HG03135 (cell line): Measurements from ENCODE around the gene GRID2IP.
"Not testable (repeated sequence)": the region's sequence is repeated elsewhere in the genome, so short reads cannot be mapped to it uniquely, and the experiment has no call there.

ENCODE experiments used
- ATAC-seq: cut with Tn5 transposase; IDR thresholded peaks from one replicate; pipeline ENCODE4 v1.9.1; 2021; ENCODE audit warnings: mild to moderate bottlenecking, moderate library complexity; ENCODE audit not compliant: unreplicated experiment

The GRID2IP gene

DNA sequence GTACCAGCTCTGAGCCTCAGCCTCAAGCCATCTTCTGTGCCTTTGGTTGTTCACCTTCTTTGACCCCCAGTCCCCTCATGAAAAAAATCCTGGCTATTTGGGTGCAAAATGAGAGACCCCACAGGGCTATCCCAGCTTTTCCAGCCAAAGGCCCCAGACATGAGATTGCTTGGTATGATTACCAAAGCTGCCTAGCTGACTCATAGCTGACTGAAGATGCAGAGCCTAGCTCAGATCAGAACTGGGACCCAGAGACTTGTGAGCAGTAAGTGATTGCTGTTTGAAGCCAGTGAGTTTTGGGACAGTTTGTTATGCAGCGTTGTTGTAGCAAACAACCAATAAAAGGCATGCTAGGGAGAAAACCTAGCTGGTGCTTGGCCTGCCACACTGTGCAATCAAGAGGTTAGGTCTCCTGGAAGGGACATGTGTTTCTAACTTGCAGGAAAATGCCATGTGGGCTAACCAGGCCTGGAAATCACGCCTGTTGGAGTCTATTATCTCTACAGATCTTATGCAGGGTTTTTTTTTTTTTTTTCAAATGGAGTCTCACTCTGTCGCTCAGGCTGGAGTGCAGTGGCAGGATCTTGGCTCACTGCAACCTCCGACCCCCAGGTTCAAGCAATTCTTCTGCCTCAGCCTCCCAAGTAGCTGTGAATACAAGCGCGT, 55.5 kb downstream of the GRID2IP start:
- no peak for ATAC-seq

DNA sequence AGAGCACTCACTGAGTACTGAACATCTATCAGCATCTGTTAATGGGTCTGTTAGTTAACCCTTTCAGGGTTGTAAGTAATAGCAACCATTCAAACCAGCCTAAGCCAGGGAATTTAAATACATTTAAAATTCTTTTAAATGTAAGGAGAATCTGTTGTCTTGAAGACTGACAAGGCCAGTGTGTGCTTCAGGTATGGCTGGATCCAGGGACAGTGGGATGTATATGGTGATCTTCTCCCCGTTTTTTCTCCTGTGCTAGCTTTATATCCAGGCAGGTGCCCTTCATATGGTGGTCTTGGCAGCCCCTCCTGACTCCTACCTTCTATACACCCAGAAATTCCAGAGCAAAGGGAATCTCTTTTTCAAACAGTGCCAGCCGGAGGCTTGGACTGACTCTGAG, 56.9 kb downstream of the GRID2IP start:
- ATAC-seq = no peak

DNA sequence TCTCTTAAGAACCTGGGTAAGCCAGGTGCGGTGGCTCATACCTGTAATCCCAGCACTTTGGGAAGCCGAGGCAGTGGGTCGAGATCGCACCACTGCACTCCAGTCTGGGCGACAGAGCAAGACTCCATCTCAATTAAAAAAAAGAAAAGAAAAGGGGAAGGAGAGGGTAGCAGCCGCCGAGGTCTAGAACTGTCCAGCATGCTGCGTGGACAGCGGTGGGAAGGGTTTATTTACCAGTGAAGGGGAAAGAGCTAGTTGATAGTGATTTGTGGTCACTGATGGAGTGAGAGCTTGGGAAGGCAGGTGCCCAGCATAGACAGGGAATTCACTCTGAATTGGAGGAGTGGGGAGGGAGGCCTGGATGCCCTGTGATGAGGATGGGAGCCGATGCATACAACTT, 60.1 kb downstream of the GRID2IP start:
- ATAC-seq = no peak

DNA sequence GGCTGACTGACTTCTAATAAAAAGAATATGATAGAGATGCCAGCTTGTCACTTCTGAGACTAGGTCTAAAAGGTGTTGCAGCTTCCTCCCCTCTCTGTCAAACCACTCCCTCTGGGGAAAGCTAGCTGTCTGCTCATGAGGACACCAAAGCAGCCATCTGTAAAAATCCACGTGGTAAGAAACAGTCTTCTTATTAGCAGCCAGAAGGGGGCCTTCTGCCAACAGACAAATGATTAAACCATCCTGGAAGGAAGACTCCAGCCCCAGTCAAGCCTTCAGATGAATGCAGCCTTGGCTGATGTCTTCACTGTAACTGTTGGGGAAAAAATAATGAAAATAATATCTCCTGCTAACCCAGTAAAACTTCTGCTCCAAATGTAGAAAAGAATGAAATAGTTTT, 61.6 kb downstream of the GRID2IP start:
- ATAC-seq = no peak

DNA sequence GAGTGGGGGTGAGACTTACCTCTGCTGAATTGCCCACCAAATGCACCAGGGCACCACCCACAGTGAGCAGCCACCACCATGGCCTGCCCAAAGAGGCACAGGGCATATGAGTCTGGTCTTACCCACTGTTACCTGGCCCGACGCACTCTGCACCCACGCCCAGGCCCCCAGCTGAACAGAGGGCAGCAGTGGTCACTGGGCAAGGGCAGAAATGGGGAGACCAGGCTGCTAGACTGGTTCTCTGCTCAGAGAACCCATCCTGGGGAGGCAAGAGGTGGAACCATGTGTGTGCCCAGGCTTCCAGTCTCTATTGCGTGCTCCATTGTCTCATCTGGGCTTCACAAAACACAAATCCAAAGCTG, 64.1 kb downstream of the GRID2IP start:
- ATAC-seq = no peak

DNA sequence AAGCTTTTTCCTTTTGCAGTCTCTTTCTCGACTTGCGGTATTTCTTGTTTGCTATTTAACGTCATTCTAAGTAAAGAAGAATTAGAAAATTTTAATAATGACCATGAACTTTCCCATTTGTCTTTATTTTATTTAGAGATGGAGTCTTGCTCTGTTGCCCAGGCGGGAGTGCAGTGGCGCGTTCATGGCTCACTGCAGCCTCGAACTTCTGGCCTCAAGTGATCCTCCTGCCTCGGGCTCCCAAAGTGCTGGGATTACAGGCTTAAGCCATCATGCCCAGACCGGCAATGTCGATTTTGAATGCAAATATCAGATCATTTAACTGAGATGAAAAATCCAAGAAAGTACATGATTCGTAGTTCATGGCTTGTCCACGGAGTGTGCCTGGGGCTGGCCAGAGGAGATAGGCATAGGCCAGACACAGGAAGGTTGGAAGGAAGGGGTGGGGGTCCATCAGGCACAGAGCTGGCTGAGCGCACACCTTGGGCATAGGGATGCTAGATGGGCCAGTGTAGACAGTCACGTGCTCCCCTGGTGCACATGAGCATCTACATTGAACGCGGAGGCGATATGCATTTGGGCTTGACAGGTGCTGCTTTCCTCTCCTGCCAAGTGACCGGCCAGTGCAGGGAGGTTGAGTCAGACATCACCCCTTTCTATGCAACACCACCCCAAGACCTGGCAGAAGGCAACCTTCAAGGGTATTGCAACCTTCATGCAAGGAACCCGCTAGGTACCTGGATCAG, 64.7 kb downstream of the GRID2IP start:
- ATAC-seq = no peak

DNA sequence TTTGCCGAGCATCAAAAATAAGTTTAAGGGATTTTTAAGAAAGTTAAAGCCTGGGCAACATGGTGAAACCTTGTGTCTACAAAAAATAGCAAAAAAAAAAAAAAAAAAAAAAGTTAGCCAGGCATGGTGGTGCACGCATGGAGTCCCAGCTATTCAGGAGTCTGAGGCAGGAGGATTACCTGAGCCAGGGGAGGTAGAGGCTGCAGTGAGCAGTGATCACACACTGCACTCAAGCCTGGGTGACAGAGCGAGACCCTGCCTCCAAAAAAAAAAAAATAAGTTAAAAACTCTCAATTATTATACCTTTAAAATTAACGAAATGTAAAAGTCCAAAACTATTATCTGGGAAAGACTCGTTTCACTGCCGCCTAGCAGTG, 68.5 kb downstream of the GRID2IP start:
- ATAC-seq = no peak

DNA sequence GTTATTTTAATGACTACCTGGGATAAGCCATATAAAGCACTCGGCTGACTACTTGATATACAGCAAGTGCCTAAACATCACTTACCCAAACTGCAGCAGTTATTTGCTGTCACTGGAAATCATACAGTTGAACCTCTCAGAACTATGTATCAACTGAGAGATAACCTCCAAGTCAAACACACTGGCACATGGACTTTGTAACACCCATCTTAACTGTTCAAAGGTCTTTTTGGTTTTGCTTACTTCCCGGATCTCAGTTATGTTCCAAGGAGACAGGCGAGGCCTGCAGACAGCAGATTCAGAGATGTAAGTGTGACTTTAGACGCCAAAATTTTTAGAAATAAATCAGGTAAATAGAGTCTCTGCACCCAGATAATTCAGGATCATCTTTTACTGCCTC, 69.0 kb downstream of the GRID2IP start:
- no peak for ATAC-seq

DNA sequence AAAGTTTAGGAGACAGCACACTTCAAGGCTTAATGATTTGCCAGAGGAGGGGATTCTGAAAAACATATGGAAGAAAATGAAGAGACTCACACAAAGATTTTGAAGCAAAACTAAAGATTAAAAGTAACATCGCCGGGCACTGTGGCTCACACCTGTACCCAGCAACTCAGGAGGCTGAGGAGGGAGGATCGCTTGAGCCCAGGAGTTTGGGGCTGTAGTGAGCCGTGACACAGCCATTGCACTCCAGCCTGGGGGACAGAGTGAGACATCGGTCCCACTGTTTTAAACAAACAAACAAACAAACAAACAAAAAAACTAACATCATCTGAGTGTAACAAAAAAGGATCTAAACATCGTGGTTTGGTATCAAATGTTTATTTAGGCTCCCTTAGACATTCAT, 69.8 kb downstream of the GRID2IP start:
- ATAC-seq = no peak

DNA sequence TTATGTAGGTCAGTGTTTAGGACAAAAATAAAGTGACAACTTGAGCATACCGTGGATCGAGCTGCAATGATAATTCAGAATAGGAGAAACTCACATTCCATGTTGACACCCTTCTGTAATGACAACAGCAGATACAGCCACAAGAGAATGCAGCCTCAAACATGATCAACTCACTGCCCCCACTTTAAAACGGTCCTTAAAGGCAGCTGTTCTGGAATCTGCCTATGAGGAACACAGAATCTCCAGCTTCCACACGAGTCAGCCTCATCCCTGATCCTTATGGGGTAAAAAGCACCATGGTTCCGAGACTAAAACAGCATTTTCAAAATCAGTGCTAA, 71.0 kb downstream of the GRID2IP start:
- no peak for ATAC-seq

DNA sequence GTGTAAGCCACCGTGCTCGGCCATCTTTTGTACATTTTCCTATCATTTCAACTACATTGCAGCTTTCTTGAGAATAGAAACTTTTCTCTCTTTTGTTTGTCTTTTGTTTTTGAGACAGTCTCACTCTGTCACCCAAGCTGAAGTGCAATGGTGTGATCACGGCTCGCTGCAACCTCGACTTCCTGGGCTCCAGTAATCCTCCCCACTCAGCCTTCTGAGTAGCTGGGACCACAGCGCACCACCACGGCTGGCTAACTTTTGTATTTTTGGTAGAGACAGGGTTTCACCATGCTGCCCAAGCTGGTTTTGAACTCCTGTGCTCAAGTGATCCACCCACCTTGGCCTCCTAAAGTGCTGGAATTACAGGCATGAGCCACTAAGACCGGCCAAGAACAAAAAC, 72.2 kb downstream of the GRID2IP start:
- ATAC-seq = no peak

DNA sequence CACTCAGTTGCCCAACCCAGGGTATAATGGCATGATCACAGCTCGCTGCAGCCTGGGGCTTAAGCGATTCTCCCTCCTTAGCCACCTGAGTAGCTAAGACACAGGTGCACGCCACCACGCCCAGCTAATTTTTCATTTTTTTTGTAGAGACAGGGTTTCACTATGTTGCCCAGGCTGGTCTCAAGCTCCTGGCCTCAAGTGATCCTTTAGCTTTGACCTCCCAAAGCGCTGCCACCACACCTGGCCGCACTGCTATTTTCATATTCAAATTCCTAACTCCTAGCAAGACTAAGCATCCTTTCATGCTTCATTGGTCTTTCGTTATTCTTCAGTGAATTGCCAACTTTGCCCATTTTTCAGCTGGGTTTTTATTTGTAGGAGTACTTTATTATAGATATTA, 73.1 kb downstream of the GRID2IP start:
- ATAC-seq = no peak

DNA sequence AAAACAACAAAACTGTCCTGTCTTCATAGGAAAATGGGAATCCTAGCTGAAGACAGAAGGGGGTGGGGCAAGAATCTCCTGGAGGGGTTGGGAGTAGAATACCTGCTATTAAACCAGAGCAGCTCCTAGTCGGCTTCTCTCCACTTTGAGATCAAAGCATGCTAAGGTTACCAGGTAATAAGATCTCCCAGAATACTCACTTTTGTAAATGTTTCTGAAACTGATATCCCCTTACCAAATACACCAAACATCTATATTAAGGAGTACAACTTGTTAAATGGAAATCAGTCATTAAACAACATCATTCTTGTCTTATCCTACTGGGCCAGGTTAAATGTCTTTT, 74.0 kb downstream of the GRID2IP start:
- no peak for ATAC-seq

DNA sequence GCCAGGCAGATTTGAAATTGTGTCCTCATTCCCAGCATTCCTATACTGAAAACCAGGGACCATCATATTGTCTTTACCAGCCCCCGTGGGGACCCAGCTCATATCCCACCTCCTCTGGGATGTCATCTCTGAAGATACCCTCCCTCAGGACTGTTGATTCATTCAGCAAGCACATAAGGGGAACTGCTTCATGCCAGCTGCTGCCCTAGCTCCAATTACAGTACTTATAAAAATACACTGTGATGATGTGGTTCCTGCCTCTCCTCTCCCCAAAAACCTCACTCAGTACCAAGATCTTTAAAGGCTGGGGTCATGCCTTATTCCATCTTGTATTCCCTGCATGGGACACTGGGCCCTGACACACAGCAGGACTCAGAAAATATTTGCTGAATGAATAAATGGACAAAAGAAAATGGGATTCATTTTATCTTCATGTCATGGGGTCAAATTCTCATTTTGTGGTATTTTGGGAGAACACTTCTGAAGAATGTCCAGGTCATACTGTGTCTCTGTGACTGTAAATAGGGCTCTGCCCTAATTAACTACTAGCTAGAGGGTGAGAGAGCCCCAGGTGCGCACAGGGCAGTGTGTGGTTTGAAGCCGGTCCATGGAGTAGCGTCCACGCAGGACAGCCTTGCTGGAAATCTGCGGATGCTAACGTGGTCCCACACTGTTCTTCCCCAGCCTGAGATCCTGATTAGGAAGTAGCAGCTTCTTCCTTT, 74.5 kb downstream of the GRID2IP start:
- no peak for ATAC-seq

DNA sequence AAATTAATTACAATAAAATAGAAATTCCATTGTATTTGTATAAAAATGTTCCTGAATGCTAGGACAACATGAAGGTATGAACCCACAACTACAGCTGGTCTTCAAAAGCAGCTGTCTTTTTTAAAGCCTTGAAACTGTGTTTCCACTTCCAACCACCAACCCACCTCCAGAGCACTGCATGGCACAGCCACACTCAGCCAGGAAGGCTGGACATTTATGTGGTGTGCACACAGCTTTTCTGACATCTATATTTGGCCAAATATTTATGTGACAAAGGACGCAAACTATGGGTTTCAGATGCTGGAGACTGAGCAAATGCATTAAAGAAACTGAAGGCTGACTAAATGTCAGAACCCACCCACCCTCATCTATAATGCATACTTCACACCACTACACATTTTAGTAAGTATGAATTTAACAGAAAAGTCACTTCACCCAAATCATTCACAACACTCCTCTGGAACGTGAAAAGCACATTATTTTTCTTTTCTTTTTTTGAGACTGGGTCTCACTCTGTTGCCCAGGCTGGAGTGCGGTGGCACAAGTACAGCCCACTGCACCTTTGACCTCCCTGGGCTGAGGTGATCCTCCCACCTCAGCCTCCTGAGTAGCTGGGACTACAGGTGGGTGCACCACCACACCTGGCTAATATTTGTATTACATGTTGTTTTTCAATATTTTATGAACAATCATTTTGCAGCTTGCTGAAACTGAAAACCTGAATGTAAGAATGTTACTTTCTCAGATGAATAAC, 75.7 kb downstream of the GRID2IP start:
- ATAC-seq = no peak

DNA sequence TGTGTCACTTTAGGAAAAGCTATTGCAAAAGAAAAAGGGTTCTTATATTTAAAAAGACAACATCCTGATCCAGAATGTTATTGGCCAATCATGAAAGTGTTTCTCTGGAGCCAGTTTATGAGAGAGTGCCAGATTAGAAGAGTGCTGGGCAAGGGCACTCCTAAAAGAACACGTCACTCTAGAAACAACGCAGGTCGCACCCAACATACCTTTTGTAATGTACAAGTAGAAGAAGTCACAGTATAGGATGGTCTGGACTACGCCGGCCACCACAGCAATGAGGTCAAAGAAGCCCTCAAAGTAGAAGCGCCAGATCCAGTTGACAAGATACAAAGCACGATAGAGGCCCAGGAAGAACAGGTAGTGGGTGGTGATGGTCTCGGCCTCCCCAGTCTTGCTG, 85.4 kb downstream of the GRID2IP start:
- no peak for ATAC-seq

DNA sequence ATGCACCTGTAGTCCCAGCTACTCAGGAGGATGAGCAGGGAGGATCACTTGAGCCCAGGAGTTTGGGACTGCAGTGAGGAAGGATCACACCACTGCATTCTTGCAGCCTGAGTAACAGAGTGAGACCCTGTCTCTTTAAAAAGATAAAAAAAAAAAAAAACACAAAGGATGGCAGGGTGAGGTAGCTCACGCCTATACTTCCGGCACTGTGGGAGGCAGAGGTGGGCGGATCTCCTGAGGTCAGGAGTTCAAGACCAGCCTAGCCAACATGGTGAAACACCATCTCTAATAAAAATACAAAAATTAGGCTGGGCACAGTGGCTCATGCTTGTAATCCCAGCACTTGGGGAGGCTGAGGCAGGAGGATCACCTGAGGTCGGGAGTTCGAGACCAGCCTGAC, 87.7 kb downstream of the GRID2IP start:
- not testable (repeated sequence) for ATAC-seq

DNA sequence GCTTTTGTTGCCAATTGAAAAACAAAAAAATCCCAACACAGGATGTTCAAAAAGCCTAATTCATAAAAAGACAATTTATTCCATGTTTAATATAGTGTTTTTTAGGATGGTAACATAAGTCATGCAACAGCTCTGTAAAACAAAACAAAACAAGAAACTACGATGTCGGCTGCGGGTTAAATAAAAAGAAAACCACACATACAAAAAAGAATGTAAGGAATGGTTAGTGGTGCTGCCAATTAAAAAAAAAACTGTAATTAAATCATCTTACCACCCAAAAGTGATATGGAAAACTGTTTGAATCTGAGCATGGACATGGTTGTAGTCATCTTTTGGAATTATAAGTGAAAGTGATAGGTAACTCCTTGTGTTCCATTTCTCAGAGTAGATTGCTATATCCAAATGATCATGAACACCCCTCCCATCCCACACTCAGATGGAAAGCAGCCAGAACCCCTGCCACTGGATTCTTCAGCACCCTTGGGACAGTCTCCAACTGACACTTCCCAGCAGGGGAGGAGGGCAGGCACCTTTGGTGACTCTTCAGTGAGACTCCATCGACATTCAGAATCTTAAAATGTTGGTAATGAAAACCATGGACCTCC, 89.2 kb downstream of the GRID2IP start:
- ATAC-seq = no peak

DNA sequence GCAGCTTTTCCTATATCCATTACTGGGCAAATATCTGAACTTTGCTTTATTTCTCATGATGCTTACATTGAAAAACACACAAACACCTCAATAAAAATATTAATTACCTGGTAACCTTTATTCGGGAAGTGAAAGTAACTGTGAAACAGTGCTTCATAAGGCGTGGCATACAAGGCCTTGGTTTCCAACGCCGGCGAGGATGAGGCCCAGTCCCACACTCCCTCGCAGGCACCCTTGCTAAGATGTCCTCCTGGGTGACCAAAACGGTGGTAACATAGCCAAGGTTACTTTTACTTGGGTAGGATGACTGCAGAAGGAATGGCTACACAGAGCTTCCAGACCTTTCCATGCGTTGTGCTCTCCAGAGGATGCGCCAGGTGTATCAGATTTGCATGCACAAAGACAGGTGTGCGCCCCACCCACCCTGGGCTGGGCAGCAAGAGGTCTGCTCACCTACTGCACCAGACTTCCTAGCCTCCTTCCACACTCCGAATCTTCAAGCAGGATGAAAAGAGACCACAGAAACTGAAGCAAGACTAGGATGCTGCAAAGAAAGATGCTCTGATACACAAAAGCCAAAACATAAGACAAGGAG, 90.2 kb downstream of the GRID2IP start:
- no peak for ATAC-seq

DNA sequence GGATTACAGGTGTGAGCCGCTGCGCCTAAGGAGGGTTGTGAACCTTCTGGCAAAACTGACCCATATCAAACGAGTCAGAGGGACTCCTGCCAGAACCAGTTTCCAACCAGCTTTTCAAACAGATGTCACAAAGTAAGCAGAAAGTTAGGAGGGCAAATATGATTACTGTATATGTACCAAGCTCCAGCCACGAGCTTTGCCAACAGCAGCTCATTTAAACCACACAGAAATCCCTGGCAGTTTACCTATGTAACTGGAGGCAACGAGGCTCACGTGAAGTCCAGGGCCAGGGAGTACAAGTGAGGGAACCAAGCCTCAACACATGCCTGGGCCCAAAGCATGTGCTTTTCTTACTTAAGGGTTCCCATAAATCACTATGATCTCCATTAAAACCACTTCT, 91.0 kb downstream of the GRID2IP start:
- no peak for ATAC-seq

DNA sequence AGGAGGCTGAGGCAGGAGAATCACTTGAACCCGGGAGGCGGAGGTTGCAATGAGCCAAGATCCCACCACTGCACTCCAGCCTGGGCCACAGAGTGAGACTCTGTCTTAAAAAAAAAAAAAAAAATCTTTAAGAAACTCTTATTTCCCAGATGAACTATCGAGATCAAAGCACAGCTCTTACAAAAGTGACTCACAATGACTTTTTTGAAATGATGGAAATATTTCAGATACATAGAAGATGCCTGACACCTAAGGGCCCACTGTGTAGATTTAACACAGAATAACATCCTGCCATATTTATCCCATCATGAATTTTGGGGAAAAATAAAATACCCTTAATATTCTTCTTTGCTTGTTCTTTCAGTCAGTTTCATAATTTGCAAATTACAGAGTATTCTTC, 92.6 kb downstream of the GRID2IP start:
- not testable (repeated sequence) for ATAC-seq
